NT2/D1 (cell line): ENCODE measurements around the gene ACCSL.
A peak's percentile ranks its signal among the peaks of the same experiment; 100 is the strongest.

ENCODE experiments used
- DNase-seq: peaks from one replicate; pipeline ENCODE4 v3.0.0-alpha.2; 2011; ENCODE audit warnings: low read depth, low spot score
- H3K27me3 ChIP-seq: 2 replicates; pipeline ENCODE4 v1.6.0; 2011; ENCODE audit warnings: mild to moderate bottlenecking; ENCODE audit not compliant: insufficient read length, insufficient read depth
- H3K36me3 ChIP-seq: 2 replicates; pipeline ENCODE4 v1.6.1; 2011; ENCODE audit warnings: mild to moderate bottlenecking, low read length, mixed read lengths; ENCODE audit not compliant: insufficient read depth, insufficient read length
- H3K4me1 ChIP-seq: 2 replicates; pipeline ENCODE4 v1.5.1; 2011; ENCODE audit not compliant: insufficient read depth, insufficient read length
- H3K4me3 ChIP-seq: 2 replicates; pipeline ENCODE4 v1.5.1; 2011; ENCODE audit warnings: low read depth; ENCODE audit not compliant: insufficient read length
- H3K9ac ChIP-seq: 2 replicates; pipeline ENCODE4 v1.6.0; 2011; ENCODE audit warnings: low read depth; ENCODE audit not compliant: insufficient read length
- H3K9me3 ChIP-seq: 2 replicates; pipeline ENCODE4 v1.5.1; 2011; ENCODE audit warnings: mild to moderate bottlenecking, low read length; ENCODE audit not compliant: insufficient read depth
- SUZ12 ChIP-seq: IDR thresholded peaks from 2 replicates; pipeline ENCODE4 v1.6.1; 2011; ENCODE audit not compliant: insufficient read length, insufficient read depth; ENCODE audit errors: extremely low read depth
- YY1 ChIP-seq: IDR thresholded peaks from 2 replicates; pipeline ENCODE4 v1.6.1; 2011; ENCODE audit not compliant: insufficient read length, insufficient read depth
- ZNF274 ChIP-seq: IDR thresholded peaks from 2 replicates; pipeline ENCODE4 v1.6.1; 2011; ENCODE audit warnings: mild to moderate bottlenecking, low read depth, low read length

ACCSL gene

GRCh38 chr11:44047931-44048431 is at the start of gene ACCSL:
Gene ACCSL (plus strand): TSS chr11:44047981. CDS start chr11:44048037, 56 bp downstream.
- Histone ChIP-seq H3K9ac (no peak within 1 kb of the TSS), H3K4me3 (no peak within 1 kb of the TSS), H3K4me1 (no peaks in the 10 kb centered on the region), H3K9me3 (no peaks in the 10 kb centered on the region), H3K36me3 (no peaks in the 10 kb centered on the region), H3K27me3 (no peaks in the 10 kb centered on the region)
- TF ChIP-seq SUZ12: no peak
- TF ChIP-seq ZNF274: no peak
- no peak for TF ChIP-seq YY1
- DNase-seq: no peak

DNA sequence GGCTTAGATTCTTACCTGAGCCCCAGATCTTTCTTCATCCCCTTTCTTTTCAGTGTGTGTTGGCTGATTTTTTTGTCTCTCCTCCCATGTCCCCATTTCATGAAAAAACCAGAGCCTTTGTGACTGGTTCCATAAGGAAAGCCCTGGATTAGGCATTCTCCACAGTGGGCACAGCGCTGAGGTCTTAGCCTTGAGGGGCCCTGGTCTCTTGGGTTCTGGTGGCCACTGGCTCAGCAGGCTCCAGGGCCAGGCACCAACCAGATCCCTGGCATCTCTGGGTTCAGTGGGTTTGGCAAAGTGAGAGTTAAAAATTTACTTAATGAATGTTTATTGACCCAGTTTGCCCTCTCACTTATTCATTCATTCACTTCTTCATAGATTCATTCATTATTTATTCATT is 49.5 kb upstream of the ACCSL start:
- H3K4me3 ChIP-seq: no peak overlapping the region
- TF ChIP-seq YY1: no peak
- no peak for TF ChIP-seq SUZ12
- TF ChIP-seq ZNF274: no peak
- H3K9me3 ChIP-seq: peaks cover 15% of the 10 kb centered on the region; the same call in 1 of the 2 replicates
- no peak overlapping the region for H3K9ac ChIP-seq
- H3K4me1 ChIP-seq: peaks cover 4% of the 10 kb centered on the region
- H3K36me3 ChIP-seq: no peaks in the 10 kb centered on the region
- H3K27me3 ChIP-seq: no peaks in the 10 kb centered on the region
- DNase-seq: no peak

- DNase-seq: no peak
- no peak for TF ChIP-seq SUZ12
- no peak for TF ChIP-seq YY1
- no peak for TF ChIP-seq ZNF274
- no peaks in the 10 kb centered on the region for H3K36me3 ChIP-seq
- H3K27me3 ChIP-seq: no peaks in the 10 kb centered on the region
- no peak overlapping the region for H3K9ac ChIP-seq
- no peak overlapping the region for H3K4me3 ChIP-seq
- H3K4me1 ChIP-seq: peaks cover 20% of the 10 kb centered on the region
- H3K9me3 ChIP-seq: peaks cover 15% of the 10 kb centered on the region; the same call in 1 of the 2 replicates
These were observed 47.0 kb upstream of the ACCSL start for GRCh38 chr11:44000731-44001130.

GRCh38 chr11:44002191-44003093 is 45.3 kb upstream of the ACCSL start:
- Histone ChIP-seq H3K27me3 (no peaks in the 10 kb centered on the region), H3K4me1 (peaks cover 25% of the 10 kb centered on the region), H3K9me3 (0 out of 2 replicates have a peak, but pooled peaks cover 4% of the 10 kb centered on the region), H3K4me3 (no peak overlapping the region), H3K9ac (peak overlapping the region; percentile 13), H3K36me3 (no peaks in the 10 kb centered on the region)
- TF ChIP-seq YY1: no peak
- TF ChIP-seq SUZ12: no peak
- no peak for TF ChIP-seq ZNF274
- no peak for DNase-seq

DNA sequence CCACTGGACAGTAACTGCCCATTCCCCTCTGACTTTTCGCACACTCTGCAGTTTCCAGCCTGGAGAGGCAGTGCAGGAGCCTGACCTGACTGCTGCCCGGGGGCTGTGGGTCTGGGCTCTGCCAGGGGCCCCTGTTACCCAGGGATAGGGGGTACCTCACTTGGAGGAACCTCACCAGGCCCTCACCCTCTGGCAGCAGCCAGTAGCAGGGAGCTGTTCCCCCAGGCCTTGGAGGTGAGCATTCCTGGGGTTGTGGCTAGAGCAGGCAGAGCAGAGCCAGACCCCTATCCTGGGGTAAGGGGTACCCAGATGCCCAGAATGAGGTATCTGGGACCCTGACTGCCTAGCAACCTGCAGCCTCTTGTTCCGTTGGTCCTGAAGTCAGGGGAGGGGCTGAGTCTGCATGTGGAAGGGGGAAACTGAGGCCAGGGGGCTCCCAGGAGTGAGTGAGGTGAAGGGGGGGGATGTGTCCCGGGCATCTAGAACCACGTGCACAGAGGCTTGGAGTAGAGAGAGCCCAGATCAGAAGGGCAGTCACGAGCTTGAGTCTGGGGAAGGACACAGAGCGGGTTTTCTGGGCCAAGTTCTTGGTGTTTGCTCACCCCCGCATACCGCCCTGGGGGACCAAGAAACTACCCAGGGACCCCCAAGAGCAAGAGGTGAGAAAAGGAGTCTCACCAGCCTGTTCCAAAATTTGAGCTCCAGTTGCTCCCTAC is 43.9 kb upstream of the ACCSL start:
- peaks cover 29% of the 10 kb centered on the region for H3K4me1 ChIP-seq
- TF ChIP-seq YY1: no peak
- no peak for TF ChIP-seq SUZ12
- no peak for TF ChIP-seq ZNF274
- no peaks in the 10 kb centered on the region for H3K36me3 ChIP-seq
- H3K9me3 ChIP-seq: 0 out of 2 replicates have a peak, but pooled peaks cover 4% of the 10 kb centered on the region
- DNase-seq: no peak
- no peaks in the 10 kb centered on the region for H3K27me3 ChIP-seq
- H3K9ac ChIP-seq: peak overlapping the region; percentile 3
- H3K4me3 ChIP-seq: no peak overlapping the region

GRCh38 chr11:44004452-44005062 is 43.2 kb upstream of the ACCSL start:
- Histone ChIP-seq H3K4me1 (peaks cover 29% of the 10 kb centered on the region), H3K4me3 (no peak overlapping the region), H3K27me3 (no peaks in the 10 kb centered on the region), H3K9ac (no peak overlapping the region), H3K9me3 (no peaks in the 10 kb centered on the region), H3K36me3 (no peaks in the 10 kb centered on the region)
- TF ChIP-seq YY1 (no peak), ZNF274 (no peak), SUZ12 (no peak)
- no peak for DNase-seq
